Measurements from ENCODE around the gene OIT3.

GRCh38 chr10:72954596-72955554, 61.3 kb downstream of the OIT3 start, which contains the start of gene PLA2G12B:
- TF ChIP-seq CTCF (IDR thresholded peaks at IDR 0.05) (no peak), POLR2A (IDR thresholded peaks at IDR 0.05) (no peak)
